GM19455 (cell line): ENCODE results near the gene ATP4A.
A peak's percentile ranks its signal among the peaks of the same experiment; 100 is the strongest.
"Not testable (repeated sequence)": the region's sequence is repeated elsewhere in the genome, so short reads cannot be mapped to it uniquely, and the experiment has no call there.

ENCODE experiments used
- ATAC-seq: cut with Tn5 transposase; IDR thresholded peaks from one replicate; pipeline ENCODE4 v1.9.1; 2021; ENCODE audit not compliant: unreplicated experiment

ATP4A gene

DNA sequence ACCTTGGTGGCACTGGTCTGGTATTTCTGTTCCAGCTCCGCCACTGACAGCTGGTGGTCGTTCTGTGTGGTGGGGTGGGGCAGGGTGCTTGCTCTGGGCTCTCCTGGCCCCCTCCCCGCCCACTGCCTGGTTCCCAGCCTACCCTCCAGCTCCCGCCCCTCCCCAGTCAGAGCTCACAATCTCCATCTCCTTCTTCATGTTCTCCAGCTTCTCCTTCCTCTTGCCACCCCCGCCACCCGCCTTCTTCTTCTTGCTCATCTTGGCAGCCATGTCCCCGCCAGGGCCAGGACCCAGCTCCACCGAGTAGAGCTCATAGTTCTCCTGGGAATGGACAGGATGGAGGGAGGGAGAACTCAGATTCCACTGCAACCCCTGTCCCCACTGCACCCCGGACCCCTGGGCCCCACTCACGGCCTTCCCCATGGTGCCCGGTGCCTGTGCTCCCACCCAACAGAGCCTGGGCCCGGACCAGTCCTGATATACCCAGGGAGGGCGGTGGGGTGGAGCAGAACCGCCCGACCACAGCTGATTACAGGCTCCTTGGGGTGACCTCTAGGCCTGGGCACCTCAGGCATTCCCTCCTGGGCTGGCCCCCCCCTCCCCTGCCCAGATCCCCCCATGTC lies at the start of gene ATP4A:
Gene ATP4A, minus strand, starts transcription at position 452 of the 623 bp plus-strand sequence. Its CDS starts 29 bp downstream, at position 423.
- no peak for ATAC-seq

DNA sequence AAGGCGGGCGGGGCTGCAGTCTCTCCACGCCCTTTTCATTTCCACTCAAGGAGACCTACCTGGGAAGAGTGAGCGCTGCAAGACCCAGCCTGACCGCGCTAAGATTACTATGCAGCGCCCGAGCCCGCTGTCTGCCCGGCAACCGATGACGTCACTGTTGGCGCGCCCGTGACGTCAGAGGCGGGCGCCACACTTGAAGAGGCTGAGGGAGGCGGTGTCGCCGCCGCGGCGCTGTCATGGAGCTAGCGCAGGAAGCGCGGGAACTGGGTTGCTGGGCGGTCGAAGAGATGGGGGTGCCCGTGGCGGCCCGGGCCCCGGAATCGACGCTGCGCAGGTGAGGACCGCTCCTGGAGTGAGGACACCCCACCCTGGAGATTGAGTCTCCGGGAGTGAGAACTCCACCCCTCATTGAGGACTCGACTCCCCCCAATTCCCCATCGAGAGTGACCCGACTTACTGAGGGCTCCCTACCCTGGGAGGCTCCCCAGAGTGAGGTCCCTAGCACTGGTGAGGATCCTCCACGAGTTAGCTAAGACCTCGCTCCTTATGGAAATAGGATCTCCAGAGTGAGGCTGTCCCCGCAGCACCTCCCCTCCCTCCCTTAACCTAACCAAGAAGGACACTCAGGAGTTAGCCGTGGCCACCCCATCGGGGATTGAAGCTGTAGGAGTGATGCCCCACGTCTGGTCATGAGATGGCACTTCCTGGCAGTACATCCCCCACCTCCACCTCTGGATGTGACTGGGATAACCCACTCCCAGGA lies 49.3 kb upstream of the ATP4A start, which contains the start of gene HAUS5:
Gene HAUS5, plus strand, starts transcription at position 177 of the 763 bp plus-strand sequence. Its CDS starts 60 bp downstream, at position 237.
- peak; percentile 69 for ATAC-seq

DNA sequence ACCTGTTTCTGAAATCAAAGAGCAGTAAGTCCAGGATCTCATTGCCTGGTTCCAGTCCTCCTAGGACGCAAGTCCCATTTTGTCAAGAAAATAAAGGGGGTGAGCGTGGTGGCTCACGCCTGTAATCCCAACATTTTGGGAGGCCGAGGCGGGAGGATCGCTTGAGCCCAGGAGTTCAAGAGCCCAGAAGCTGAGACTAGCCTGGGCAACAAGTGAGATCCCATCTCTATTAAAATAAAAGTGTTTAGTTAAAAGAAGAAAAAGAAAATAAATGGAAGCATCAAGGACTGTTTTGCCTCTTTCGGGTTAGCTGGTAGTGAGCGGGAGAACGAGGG lies 48.7 kb upstream of the ATP4A start:
- ATAC-seq: no peak

DNA sequence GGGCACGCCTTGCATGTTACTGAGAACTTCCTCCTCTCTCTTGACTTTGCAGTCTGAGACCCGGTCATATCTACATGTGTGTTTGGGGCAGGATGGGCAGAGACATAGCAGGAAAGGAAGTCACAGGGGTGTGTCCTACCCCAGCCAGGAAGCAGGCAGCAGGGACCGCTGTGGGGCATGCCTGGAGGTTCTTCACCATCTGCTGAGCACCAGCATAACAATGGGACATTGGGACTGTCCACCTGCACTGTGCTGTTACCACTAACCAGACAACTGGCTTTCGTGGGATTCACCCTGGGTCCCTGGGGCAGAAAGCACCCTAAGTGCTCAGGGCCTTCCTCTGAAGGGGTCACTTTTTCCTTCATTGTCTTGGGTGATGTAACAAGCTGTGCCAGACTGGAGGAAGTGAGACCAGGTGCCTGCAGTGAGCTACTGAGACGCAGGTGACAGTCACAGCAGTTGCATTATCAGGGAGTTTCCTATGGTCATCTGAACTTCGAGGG lies 46.4 kb upstream of the ATP4A start:
- ATAC-seq: no peak

DNA sequence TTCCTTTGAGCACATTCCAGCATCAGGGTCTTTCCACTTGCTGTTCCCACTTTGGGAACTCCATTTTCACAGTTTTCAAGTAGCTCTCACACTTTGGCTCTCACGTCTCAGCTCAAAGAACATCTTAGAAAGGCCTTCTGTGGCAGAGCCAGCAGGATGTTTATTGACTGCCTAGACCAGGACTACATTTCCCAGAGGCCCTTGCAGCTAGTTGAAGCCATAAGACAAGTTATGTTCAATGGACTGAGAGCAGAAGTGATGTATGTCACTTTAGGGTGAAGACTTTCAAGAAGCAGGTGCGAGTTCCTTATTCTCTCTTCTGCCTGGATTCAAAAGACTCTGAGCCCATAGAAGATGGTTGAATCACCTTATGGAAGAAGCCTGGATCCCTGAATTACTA lies 44.8 kb upstream of the ATP4A start:
- ATAC-seq: no peak

DNA sequence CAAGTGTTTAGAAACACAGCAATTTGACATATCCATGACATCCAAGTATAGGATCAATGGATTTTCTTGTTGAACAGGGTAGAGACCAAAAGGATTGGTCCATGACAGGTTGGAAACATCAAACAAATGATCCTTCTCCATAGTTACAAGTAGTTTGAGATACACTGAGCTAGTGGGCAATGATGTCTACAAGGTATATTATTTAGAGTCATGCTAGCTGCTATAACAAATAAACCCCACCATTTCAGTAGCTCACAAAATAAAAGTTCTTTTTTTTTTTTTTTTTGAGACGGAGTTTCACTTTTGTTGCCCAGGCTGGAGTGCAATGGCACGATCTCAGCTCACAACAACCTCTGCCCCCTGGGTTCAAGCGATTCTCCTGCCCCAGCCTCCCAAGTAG lies 44.2 kb upstream of the ATP4A start:
- ATAC-seq: no peak

DNA sequence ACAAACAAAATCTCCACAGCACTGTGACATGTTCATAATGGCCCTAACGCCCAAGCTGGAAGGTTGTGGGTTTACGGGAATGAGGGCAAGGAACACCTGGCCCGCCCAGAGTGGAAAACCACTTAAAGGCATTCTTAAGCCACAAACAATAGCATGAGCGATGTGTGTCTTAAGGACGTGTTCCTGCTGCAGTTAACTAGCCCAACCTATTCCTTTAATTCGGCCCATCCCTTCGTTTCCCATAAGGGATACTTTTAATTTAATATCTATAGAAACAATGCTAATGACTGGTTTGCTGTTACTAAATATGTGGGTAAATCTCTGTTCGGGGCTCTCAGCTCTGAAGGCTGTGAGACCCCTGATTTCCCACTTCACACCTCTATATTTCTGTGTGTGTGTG lies 43.7 kb upstream of the ATP4A start:
- not testable (repeated sequence) for ATAC-seq

DNA sequence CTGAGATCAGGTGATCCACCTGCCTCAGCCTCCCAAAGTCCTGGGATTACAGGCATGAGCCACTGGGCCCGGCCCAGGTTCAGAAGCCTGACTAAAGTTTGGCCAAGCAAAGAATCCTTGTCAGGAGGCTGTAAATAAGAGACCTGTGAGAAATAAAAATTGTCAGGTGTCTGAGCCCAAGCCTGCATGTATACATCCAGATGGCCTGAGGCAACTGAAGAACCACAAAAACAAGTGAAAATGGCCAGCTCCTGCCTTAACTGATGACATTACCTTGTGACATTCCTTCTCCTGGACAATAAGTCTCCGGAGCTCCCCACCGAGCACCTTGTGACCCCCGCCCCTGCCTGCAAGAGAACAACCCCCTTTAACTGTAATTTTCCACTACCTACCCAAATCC lies 41.0 kb upstream of the ATP4A start:
- not testable (repeated sequence) for ATAC-seq

DNA sequence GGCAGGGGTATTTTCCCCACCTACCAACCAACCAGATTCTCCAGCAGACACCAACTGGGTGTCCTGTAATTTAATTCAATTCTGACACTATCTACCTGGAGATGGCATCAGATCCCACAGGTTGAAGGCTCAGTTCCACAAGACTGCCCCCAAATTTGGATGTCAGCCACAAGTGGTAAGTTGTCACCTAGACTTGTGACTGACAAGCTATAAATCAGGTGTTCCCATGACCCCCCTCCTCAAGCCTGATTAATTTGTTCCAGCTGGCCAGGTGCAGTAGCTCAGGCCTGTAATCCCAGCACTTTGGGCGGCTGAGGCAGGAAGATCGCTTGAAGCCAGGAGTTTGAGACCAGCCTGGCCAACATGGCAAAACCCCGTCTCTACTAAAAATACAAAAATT lies 38.5 kb upstream of the ATP4A start:
- ATAC-seq: no peak

DNA sequence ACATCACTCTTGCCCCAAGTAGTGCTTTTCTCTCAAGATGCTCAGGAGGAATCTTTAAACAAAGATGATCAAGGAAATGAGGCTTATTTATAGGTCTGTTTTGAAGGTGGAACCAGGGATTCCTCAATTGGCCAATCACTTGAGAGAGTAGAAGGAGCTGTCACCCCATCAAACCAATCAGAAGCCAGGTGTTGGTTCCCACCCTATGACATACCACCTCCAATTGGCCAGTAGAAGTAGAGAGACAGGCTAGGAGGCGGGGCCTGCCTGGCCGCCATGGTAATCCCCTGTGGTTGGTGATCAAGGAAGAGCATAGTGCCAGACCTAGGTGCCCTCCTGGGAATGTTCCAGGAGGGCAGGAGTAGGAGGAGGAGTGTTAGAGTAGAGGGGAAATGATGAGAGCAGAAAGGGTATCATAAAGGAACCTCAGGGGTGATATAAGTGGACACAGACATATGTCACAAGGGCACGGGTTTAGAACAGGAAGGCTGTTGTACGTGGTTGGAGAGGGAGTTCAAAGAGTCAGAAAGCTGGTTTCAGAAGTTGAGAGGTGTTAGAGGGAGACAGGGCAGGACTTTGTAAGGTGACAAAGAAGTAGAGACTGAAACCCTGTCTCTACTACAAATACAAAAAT lies 33.0 kb upstream of the ATP4A start:
- ATAC-seq: no peak

DNA sequence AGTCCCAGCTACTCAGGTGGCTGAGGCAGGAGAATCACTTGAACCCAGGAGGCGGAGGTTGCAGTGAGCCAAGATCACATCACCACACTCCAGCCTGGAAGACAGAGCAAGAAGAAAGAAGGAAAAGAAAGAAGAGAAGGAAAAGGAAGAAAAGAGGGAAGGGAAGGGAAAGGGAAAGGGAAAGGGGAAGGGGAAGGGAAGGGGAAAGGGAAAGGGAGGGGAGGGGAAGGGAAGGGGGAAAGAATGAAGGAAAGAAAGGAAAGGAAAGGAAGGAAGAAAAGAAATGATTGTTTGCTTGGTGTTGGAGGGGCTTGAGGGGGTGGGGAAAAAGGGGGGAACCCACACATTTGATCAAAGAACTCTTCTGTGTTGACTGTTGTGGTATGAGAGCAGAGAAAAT lies 32.5 kb upstream of the ATP4A start:
- no peak for ATAC-seq

DNA sequence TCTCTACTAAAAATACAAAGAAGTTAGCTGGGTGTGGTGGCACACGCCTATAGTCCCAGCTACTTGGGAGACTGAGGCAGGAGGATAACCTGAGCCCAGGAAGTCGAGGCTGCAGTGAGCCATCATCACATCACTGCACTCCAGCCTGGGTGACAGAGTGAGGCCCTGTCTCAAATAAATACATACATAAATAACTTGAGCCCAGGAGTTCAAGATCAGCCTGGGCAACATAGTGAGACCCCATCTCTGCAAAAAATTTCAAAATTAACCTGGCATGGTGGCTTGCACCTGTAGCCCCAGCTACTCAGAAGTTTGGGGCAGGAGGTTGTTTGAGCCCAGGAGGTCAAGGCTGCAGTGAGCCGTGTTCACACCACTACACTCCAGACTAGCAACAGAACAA lies 31.6 kb upstream of the ATP4A start:
- not testable (repeated sequence) for ATAC-seq

DNA sequence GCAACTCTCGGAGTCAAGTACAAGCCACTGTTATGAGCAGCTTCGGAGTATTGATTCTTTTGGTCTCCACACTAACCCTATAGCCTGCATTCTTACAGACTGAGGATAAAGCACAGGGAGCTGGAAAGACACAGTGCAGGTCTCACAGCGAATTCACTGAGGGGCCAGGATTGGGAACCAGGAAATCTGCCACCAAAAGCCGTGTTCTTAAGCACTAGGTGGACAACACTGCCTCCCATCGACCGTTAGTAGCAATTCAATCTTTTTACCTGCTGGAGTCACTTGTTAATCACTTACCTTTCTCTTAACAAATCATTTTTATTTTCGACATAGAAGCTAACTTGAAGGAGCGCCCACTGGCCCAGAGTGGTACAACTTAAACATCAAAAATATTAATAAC lies 28.8 kb upstream of the ATP4A start:
- no peak for ATAC-seq

DNA sequence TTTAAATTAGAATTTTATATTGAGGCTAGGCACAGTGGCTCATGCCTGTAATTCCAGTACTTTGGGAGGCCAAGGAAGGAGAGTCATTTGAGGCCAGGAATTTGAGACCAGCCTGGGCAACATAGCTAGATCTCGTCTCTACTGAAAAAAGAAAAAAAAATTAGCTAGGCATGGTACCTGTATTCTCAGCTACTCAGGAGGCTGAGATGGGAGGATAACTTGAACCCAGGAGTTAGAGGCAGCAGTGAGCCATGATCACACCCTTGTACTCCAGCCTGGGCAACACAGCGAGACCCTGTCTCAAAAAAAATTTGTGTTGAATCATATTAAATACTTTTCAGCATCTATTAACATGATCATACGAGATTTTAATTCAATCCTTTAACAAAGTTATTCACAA lies 27.4 kb upstream of the ATP4A start:
- ATAC-seq: no peak

DNA sequence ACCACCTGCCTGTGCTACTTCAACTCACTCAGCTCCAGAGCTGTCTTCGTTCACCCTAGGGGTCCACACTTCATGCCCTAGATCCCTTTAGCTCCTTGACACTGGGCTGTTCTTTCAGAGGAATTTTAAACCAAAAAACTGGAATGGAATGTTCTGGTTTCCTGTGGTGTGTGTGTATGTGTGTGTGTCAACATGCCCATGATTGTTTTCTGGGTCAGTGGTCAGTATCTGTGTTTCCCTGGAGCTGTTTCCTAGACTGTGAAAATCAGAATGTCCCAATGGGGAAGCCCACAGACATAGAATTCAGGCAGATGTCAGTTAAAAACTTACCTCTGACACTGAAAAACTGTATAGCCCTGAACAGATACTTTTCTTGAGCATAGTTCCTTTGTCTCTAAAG lies 23.9 kb upstream of the ATP4A start:
- ATAC-seq: no peak

DNA sequence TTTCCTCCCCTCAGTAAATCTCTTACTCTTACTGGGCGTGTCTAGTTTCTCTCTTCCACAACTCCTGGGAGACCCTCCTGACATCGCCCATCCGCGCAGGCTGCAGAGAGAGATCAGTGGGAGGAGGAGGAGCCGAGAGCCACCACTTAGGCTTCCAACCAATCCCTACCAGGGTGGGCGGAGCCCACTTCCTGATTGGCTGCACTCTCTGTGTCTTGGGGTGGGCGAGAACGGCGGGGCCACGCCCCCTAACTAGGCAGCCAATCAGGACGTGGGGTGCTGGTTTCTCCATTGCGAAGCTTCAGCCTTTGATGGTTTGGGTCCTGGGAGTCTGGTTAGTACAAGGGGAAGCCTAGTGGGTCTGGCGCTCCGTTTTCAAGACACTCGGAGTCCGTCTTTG lies 22.4 kb upstream of the ATP4A start, which contains the start of gene PMIS2:
Gene PMIS2, plus strand, starts transcription at position 326 of the 400 bp plus-strand sequence. CDS start 87 bp downstream, outside the sequence.
- ATAC-seq: no peak

DNA sequence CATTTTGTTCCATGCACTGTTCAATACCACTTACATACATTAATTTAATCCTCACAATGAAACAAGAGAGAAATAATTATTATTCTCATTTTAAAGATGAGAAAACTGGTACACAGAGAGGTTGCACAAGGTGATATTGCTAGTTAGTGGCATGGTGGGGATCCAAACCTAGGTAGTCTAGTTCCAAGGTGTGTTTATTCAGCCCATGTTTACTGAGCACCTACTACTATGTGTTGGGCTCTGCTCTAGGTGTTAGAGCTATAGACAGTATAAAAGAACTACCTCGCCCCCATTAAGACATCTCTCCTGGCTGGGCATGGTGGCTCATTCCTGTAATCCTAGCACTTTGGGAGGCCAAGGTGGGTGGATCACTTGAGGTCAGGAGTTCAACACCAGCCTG lies 19.3 kb upstream of the ATP4A start:
- ATAC-seq: no peak

DNA sequence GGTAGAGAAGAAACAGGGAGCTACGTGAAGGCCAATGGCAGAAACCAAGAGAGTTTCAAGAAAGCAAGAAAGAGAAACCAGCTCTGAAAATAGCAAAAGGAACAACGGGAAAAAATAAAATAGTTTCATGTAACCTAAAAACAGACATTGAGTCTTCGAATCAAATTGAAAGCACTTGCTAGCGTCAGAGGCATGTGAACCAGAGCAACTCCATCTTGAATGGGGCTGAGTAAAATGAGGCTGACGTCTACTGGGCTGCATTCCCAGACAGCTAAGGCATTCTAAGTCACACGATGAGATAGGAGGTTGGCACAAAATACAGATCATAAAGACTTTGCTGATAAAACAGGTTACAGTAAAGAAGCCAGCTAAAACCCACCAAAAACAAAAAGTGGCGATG lies 15.2 kb upstream of the ATP4A start:
- no peak for ATAC-seq

DNA sequence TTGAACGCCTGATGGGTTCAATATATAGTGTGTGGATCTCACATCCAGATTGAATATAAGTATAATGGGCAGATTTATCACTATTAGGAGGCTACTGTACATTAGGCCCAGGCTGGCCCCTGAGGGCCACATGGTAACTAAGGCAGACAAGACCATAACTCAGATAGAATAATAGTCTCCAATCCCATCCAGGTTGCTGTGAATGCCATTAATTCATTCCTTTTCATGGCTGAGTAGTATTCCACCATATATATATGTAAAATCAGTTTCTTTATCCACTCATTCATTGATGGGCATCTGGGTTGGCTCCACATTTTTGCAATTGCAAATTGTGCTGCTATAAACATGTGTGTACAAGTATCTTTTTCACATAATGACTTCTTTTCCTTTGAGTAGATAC lies 14.5 kb upstream of the ATP4A start:
- no peak for ATAC-seq

DNA sequence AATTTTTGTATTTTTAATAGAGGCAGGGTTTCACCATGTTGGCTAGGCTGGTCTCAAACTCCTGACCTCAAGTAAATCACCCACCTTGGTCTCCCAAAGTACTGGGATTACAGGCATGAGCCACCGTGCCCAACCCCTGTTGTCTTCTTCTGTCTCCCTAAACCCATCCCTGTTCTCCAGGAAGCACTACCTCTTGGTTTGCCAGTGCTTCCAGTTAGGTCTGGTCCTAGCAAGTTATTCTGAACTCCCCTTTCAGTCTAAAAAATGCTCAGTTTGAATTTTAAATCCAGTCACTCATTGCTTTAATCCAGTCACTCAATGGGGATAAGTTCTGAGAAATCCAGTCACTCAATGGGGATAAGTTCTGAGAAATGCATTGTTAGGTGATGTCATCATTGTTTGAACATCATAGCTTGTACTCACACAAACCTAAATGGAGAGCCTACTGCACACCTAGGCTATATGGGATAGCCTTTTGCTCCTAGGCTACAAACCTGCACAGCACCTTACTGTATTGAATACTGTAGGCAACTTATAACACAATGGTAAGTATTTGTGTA lies 8.0 kb upstream of the ATP4A start:
- no peak for ATAC-seq

DNA sequence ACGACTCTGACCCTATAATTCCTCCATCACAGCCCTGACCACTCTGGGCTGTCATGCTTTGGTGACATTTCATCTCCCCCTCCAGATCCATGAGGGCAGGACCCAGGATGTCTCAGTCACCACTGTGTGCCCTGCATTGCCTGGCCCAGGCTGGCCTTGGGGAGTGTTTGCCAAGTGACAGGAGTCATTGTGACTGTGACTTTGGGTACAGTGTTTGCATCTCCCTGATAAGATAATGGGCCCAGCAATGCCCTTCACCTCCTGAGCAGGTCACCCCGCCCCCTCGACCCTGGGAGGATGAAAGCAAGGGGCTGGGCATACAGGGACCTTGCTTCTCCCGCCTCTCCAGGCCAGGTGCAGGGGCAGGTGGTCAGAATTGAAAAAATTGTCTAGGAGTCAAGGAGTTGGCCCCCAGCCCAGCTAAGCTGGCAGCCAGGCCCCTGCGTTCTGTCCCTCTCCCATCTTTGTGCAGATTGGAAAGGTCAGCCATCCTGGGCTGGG lies 5.9 kb upstream of the ATP4A start:
- no peak for ATAC-seq
